GM12878 (cell line): Measurements from ENCODE around the gene TRIM17. TPM values are rescaled to one million over a fixed set of nuclear protein-coding genes. Genes with fewer than 3 reads are reported as not detected.

Experiments
- ATAC-seq: fragments of 200-7000 bp; cut with Tn5 transposase; 3 replicates; pipeline ENCODE4 v1.9.1; 2020; ENCODE audit warnings: mild to moderate bottlenecking, moderate library complexity
- BruUV-seq: library from RNA; stranded (reverse); fragments of 400-500 nt; replicated peaks from 2 replicates; lab custom pipeline; 2021; lab: Mats Ljungman, UMichigan
- CTCF ChIA-PET: fragments of 300-600 bp; sonication (Branson Sonifier 250); formaldehyde crosslinking; extraction: SDS; loops from one replicate; lab custom pipeline; 2021; ENCODE audit warnings: inconsistent platforms; lab: Yijun Ruan, JAX
- POLR2A ChIA-PET: fragments of 350-600 bp; formaldehyde crosslinking; extraction: SDS; loops from one replicate; lab custom pipeline; 2021; ENCODE audit warnings: inconsistent platforms; lab: Charles Lee
- RAD21 ChIA-PET: fragments of 300-600 bp; sonication (Branson Sonifier 250); formaldehyde crosslinking; loops from one replicate; lab custom pipeline; 2023; ENCODE audit warnings: antibody characterized with exemption; ENCODE audit not compliant: unreplicated experiment; lab: Charles Lee
- SMC1A ChIA-PET: fragments of 300-600 bp; sonication (Branson Sonifier 250); formaldehyde crosslinking; loops from one replicate; lab custom pipeline; 2023; ENCODE audit not compliant: unreplicated experiment, uncharacterized antibody; lab: Charles Lee
- DNase-seq: peaks from one replicate; pipeline ENCODE4 v3.0.0-alpha.2; 2011; ENCODE audit warnings: low read depth, low spot score
- FAIRE-seq: peaks from 3 replicates; lab custom pipeline; 2011; peaks lifted over from hg19 to GRCh38; lab: Jason Lieb, UNC
- H2AFZ ChIP-seq: 2 replicates; pipeline ENCODE4 v1.6.0; 2011; ENCODE audit warnings: low read depth, low read length, control low read depth; ENCODE audit not compliant: control insufficient read depth
- H3K27ac ChIP-seq: 2 replicates; pipeline ENCODE4 v1.5.1; 2011; ENCODE audit warnings: control low read depth; ENCODE audit not compliant: control insufficient read depth, insufficient read depth
- H3K27me3 ChIP-seq, 2 experiments: replicated peaks in 1 of 2; 2 replicates each; pipeline versions ENCODE4 v1.6.0 to v1.6.1; 2011; ENCODE audit warnings: low read length in 1 of 2; ENCODE audit not compliant: control insufficient read depth in 2 of 2, insufficient read depth in 2 of 2
- H3K36me3 ChIP-seq, 2 experiments: 2 replicates each; pipeline ENCODE4 v1.5.1; 2011; ENCODE audit warnings: low read length in 1 of 2; ENCODE audit not compliant: control insufficient read depth in 2 of 2, insufficient read depth in 2 of 2
- H3K4me1 ChIP-seq: 2 replicates; pipeline ENCODE4 v1.6.1; 2011; ENCODE audit warnings: mild to moderate bottlenecking, low read length, moderate library complexity, mixed read lengths; ENCODE audit not compliant: control insufficient read depth, insufficient read depth
- H3K4me2 ChIP-seq: 2 replicates; pipeline ENCODE4 v1.6.0; 2011; ENCODE audit warnings: control low read depth; ENCODE audit not compliant: control insufficient read depth, insufficient read depth
- H3K4me3 ChIP-seq: fragments of 200-600 bp; sonication (generic); 2 replicates; pipeline ENCODE4 v1.5.1; 2016
- H3K79me2 ChIP-seq: 2 replicates; pipeline ENCODE4 v1.6.0; 2011; ENCODE audit warnings: low read length; ENCODE audit not compliant: control insufficient read depth, insufficient read depth
- H3K9ac ChIP-seq: 2 replicates; pipeline ENCODE4 v1.8.0; 2011; ENCODE audit warnings: low read length, control low read depth, mixed read lengths; ENCODE audit not compliant: control insufficient read depth, insufficient read depth
- H3K9me3 ChIP-seq: replicated peaks from 3 replicates; pipeline ENCODE4 v1.5.1; 2011; ENCODE audit warnings: mild to moderate bottlenecking, low read length; ENCODE audit not compliant: control insufficient read depth, insufficient read depth
- H4K20me1 ChIP-seq: 2 replicates; pipeline ENCODE4 v1.6.0; 2011; ENCODE audit not compliant: control insufficient read depth, insufficient read depth
- BHLHE40 ChIP-seq, 2 experiments: fragments of 450-650 bp in 1 of 2; IDR thresholded peaks; 2 replicates each; pipeline ENCODE4 v1.6.1; 2011 to 2017; ENCODE audit warnings: low read depth in 2 of 2, borderline replicate concordance in 1 of 2, improper control_type of control experiment in 1 of 2, low read length in 1 of 2, mild to moderate bottlenecking in 1 of 2
- EED ChIP-seq: sonication (generic); IDR thresholded peaks from 2 replicates; pipeline ENCODE4 v1.6.1; 2016; ENCODE audit warnings: antibody characterized with exemption, low read depth
- ELK1 ChIP-seq: IDR thresholded peaks from 2 replicates; pipeline ENCODE4 v1.6.1; 2012; ENCODE audit warnings: low read depth, low read length, improper control_type of control experiment
- ETV6 ChIP-seq, 2 experiments: fragments of 450-650 bp in 1 of 2; IDR thresholded peaks in 1 of 2; conservative IDR thresholded peaks in 1 of 2; 2 replicates each; pipeline ENCODE4 v1.6.1; 2014; ENCODE audit warnings: antibody characterized with exemption in 1 of 2, borderline replicate concordance in 1 of 2, low read depth in 1 of 2, mild to moderate bottlenecking in 1 of 2, moderate library complexity in 1 of 2
- HDAC6 ChIP-seq: fragments of 200-600 bp; sonication (generic); IDR thresholded peaks from one replicate; pipeline ENCODE4 v1.8.0; 2017; ENCODE audit warnings: antibody characterized with exemption; ENCODE audit not compliant: unreplicated experiment
- MEF2A ChIP-seq: IDR thresholded peaks from 2 replicates; pipeline ENCODE4 v1.6.1; 2011; ENCODE audit warnings: low read depth, mild to moderate bottlenecking, low read length, moderate library complexity; ENCODE audit not compliant: insufficient read depth
- MEF2B ChIP-seq: fragments of 450-650 bp; IDR thresholded peaks from 2 replicates; pipeline ENCODE4 v1.6.1; 2018; ENCODE audit warnings: mild to moderate bottlenecking, moderate library complexity; ENCODE audit not compliant: partially characterized antibody, poor library complexity, severe bottlenecking
- RELA ChIP-seq: fragments of 450-650 bp; IDR thresholded peaks from 2 replicates; pipeline ENCODE4 v1.8.0; 2014; ENCODE audit warnings: borderline replicate concordance; ENCODE audit not compliant: partially characterized antibody
- RELB ChIP-seq: fragments of 450-650 bp; IDR thresholded peaks from 2 replicates; pipeline ENCODE4 v1.6.1; 2017; ENCODE audit warnings: low read depth, mild to moderate bottlenecking, moderate library complexity
- SPI1 ChIP-seq: IDR thresholded peaks from 2 replicates; pipeline ENCODE4 v1.6.1; 2011; ENCODE audit warnings: low read depth, mild to moderate bottlenecking, low read length, moderate library complexity, borderline replicate concordance; ENCODE audit not compliant: insufficient read depth
- ZBTB4 ChIP-seq: fragments of 450-650 bp; formaldehyde crosslinking; IDR thresholded peaks from 2 replicates; pipeline ENCODE4 v1.4.0; 2022; ENCODE audit warnings: mild to moderate bottlenecking, moderate library complexity
- WGBS: methylation state at CpG from one replicate; pipeline ENCODE4 v1.1.6; 2016; ENCODE audit warnings: low lambda C conversion rate; ENCODE audit not compliant: insufficient replicate concordance, insufficient coverage; ENCODE audit errors: missing lambda C conversion rate; 5-methylcytosine and 5-hydroxymethylcytosine counted together
- in situ Hi-C: fragments of 300-500 bp; cut with MboI; formaldehyde crosslinking; loops from 9 replicates; pipeline ENCODE4 v1.14.3; 2018; ENCODE audit warnings: mixed read lengths
- intact Hi-C: fragments of 100-400 bp; cut with micrococcal nuclease; formaldehyde crosslinking; loops from one replicate; pipeline ENCODE4 v1.14.2; 2022; ENCODE audit not compliant: unreplicated experiment
- polyA plus RNA-seq, 11 experiments: library from polyadenylated mRNA; depleted of rRNA in 4 of 11; unstranded in 6 of 11; stranded (reverse) in 5 of 11; fragments of >200 nt; fragmentation: Nextera tagmentation in 4 of 11; fragmentation: Illumina TruSeq in 1 of 11; extraction: Ambion mirVana in 4 of 11; extraction: Trizol in 1 of 11; gene quantifications; 1 replicate in 1 of 11; 2 replicates in 10 of 11; pipeline versions ENCODE4 v1.2.1 to v1.2.3, GENCODE V29; 2011 to 2016; ENCODE audit warnings: inconsistent platforms in 2 of 11, missing spikeins in 2 of 11, low read depth in 1 of 11
- total RNA-seq, 4 experiments: library from RNA; depleted of rRNA in 3 of 4; stranded (reverse); fragments of >200 nt in 3 of 4; fragmentation: Illumina TruSeq in 1 of 4; extraction: Trizol in 1 of 4; gene quantifications; 2 replicates each; pipeline versions ENCODE4 v1.2.1 to v1.2.3, GENCODE V29; 2013 to 2021

TRIM17 gene
- total and polyA plus RNA-seq, 10 of the 15 experiments (the other 5 are each of a cell fraction or from before 2014, with no cell fraction given): 0.16 to 0.32 TPM; not detected in 8

GRCh38 chr1:228370439-228370940, 46.2 kb downstream of the TRIM17 start (continued):
- no peak for TF ChIP-seq RELB
- TF ChIP-seq BHLHE40 (IDR thresholded peaks at IDR 0.05; ENCODE audit: borderline replicate concordance in 1 of 2, low read depth in 2 of 2, low read length in 1 of 2): no peak
- TF ChIP-seq HDAC6: no peak
- TF ChIP-seq, all 136 proteins: peak for 0

GRCh38 chr1:228369608-228370438, 46.8 kb downstream of the TRIM17 start:
- no peaks in the 10 kb centered on the region for H3K36me3 ChIP-seq
- SMC1A ChIA-PET: no interaction called here
- H3K4me3 ChIP-seq: no peak overlapping the region
- DNase-seq: no peak
- no peak overlapping the region for H3K9ac ChIP-seq
- H3K27ac ChIP-seq: no peak overlapping the region
- H3K79me2 ChIP-seq: no peaks in the 10 kb centered on the region
- no peaks in the 10 kb centered on the region; a peak in 1 of 4 replicates for H3K27me3 ChIP-seq
- FAIRE-seq: no peak
- H4K20me1 ChIP-seq: no peaks in the 10 kb centered on the region
- RAD21 ChIA-PET: no interaction called here
- intact Hi-C loops (no loop called here), in situ Hi-C loops (no loop called here)
- no peaks in the 10 kb centered on the region for H3K9me3 ChIP-seq
- no peak overlapping the region for H3K4me2 ChIP-seq
- BruUV-seq: no TSS peak
- H2AFZ ChIP-seq: no peak overlapping the region
- H3K4me1 ChIP-seq: no peaks in the 10 kb centered on the region
- POLR2A ChIA-PET: no interaction called here
- 56% methylated on average over 18 of the region's 18 CpGs for WGBS
- no peak for ATAC-seq
- CTCF ChIA-PET: no interaction called here
- TF ChIP-seq EED: no peak
- no peak for TF ChIP-seq RELA
- no peak for TF ChIP-seq ELK1
- no peak for TF ChIP-seq MEF2B
- TF ChIP-seq ETV6 (conservative IDR thresholded peaks at IDR 0.05 in 1 of 2, IDR thresholded peaks at IDR 0.05 in 1 of 2; ENCODE audit: borderline replicate concordance in 1 of 2, low read depth in 1 of 2): no peak
- TF ChIP-seq MEF2A: no peak
- TF ChIP-seq SPI1: no peak
- no peak for TF ChIP-seq ZBTB4 (CRISPR knock-in tag)
